IPS-18a (cell line): Measurements from ENCODE around the gene MYOCOS.

Experiments used
- H3K27ac ChIP-seq: one replicate; pipeline ENCODE4 v1.5.1; 2013; ENCODE audit warnings: low read length
- H3K27me3 ChIP-seq: one replicate; pipeline ENCODE4 v1.6.1; 2013; ENCODE audit warnings: mild to moderate bottlenecking, low read length; ENCODE audit not compliant: control insufficient read depth, insufficient read depth
- H3K36me3 ChIP-seq: one replicate; pipeline ENCODE4 v1.6.1; 2013; ENCODE audit warnings: low read depth, low read length; ENCODE audit not compliant: control insufficient read depth
- H3K4me1 ChIP-seq: one replicate; pipeline ENCODE4 v1.6.1; 2013; ENCODE audit warnings: low read depth, low read length; ENCODE audit not compliant: control insufficient read depth
- H3K4me3 ChIP-seq: one replicate; pipeline ENCODE4 v1.5.1; 2013; ENCODE audit warnings: low read length
- H3K9ac ChIP-seq: one replicate; pipeline ENCODE4 v1.6.1; 2013; ENCODE audit warnings: mild to moderate bottlenecking, low read length, moderate library complexity
- H3K9me3 ChIP-seq: one replicate; pipeline ENCODE4 v1.6.1; 2013; ENCODE audit warnings: low read depth, low read length; ENCODE audit not compliant: control insufficient read depth

Gene MYOCOS

GRCh38 chr1:171663854-171664575 lies 42.0 kb downstream of the MYOCOS start:
- no peak overlapping the region for H3K27ac ChIP-seq
- peaks cover 3% of the 10 kb centered on the region for H3K4me1 ChIP-seq
- H3K9me3 ChIP-seq = no peaks in the 10 kb centered on the region
- H3K27me3 ChIP-seq = no peaks in the 10 kb centered on the region
- H3K9ac ChIP-seq = no peak overlapping the region
- no peak overlapping the region for H3K4me3 ChIP-seq
- H3K36me3 ChIP-seq = no peaks in the 10 kb centered on the region

GRCh38 chr1:171664976-171665375 lies 42.9 kb downstream of the MYOCOS start:
- Histone ChIP-seq H3K9ac (no peak overlapping the region), H3K27ac (no peak overlapping the region), H3K9me3 (no peaks in the 10 kb centered on the region), H3K4me3 (no peak overlapping the region), H3K4me1 (peaks cover 3% of the 10 kb centered on the region), H3K27me3 (no peaks in the 10 kb centered on the region), H3K36me3 (no peaks in the 10 kb centered on the region)

- no peaks in the 10 kb centered on the region for H3K9me3 ChIP-seq
- H3K4me3 ChIP-seq = no peak overlapping the region
- no peak overlapping the region for H3K9ac ChIP-seq
- no peaks in the 10 kb centered on the region for H3K27me3 ChIP-seq
- peaks cover under 1% of the 10 kb centered on the region for H3K4me1 ChIP-seq
- H3K36me3 ChIP-seq = no peaks in the 10 kb centered on the region
- no peak overlapping the region for H3K27ac ChIP-seq
Observed at GRCh38 chr1:171666114-171666769, 44.2 kb downstream of the MYOCOS start.

- H3K4me3 ChIP-seq = no peak overlapping the region
- no peaks in the 10 kb centered on the region for H3K36me3 ChIP-seq
- H3K9ac ChIP-seq = no peak overlapping the region
- no peaks in the 10 kb centered on the region for H3K4me1 ChIP-seq
- no peak overlapping the region for H3K27ac ChIP-seq
- no peaks in the 10 kb centered on the region for H3K9me3 ChIP-seq
- no peaks in the 10 kb centered on the region for H3K27me3 ChIP-seq
Observed at GRCh38 chr1:171668372-171668771, 46.3 kb downstream of the MYOCOS start.

GRCh38 chr1:171670739-171671138 lies 48.7 kb downstream of the MYOCOS start:
- Histone ChIP-seq H3K4me3 (no peak overlapping the region), H3K4me1 (no peaks in the 10 kb centered on the region), H3K9me3 (no peaks in the 10 kb centered on the region), H3K36me3 (no peaks in the 10 kb centered on the region), H3K27ac (no peak overlapping the region), H3K9ac (no peak overlapping the region), H3K27me3 (no peaks in the 10 kb centered on the region)

- H3K27me3 ChIP-seq = no peaks in the 10 kb centered on the region
- H3K36me3 ChIP-seq = no peaks in the 10 kb centered on the region
- H3K9ac ChIP-seq = no peak overlapping the region
- no peak overlapping the region for H3K4me3 ChIP-seq
- H3K4me1 ChIP-seq = no peaks in the 10 kb centered on the region
- no peak overlapping the region for H3K27ac ChIP-seq
- no peaks in the 10 kb centered on the region for H3K9me3 ChIP-seq
Observed at GRCh38 chr1:171674431-171675405, 52.7 kb downstream of the MYOCOS start.
